ENCODE results near the gene SAV1. TPM values are rescaled to one million over a fixed set of nuclear protein-coding genes. Genes with fewer than 3 reads are reported as not detected.

The SAV1 gene
- total and polyA plus RNA-seq, 2 experiments from 2014 or later: 17.4 to 19.0 TPM

GRCh38 chr14:50607181-50607580 lies 60.9 kb downstream of the SAV1 start:
- H3K4me2 ChIP-seq: no peak overlapping the region
- H3K9me3 ChIP-seq (ENCODE audit: low read depth): no peaks in the 10 kb centered on the region
- no peaks in the 10 kb centered on the region for H3K27me3 ChIP-seq
- no peaks in the 10 kb centered on the region for H3K4me1 ChIP-seq (ENCODE audit: insufficient read depth)
- H3K9me2 ChIP-seq (replicated peaks; ENCODE audit: insufficient read depth): no peaks in the 10 kb centered on the region
- H2AFZ ChIP-seq: no peak overlapping the region
- H3K79me2 ChIP-seq: no peaks in the 10 kb centered on the region
- TF ChIP-seq EZH2phosphoT487 (IDR thresholded peaks at IDR 0.05; ENCODE audit: low read depth, severe bottlenecking, unreplicated experiment): no peak
- no peak for TF ChIP-seq EZH2 (IDR thresholded peaks at IDR 0.05; ENCODE audit: borderline replicate concordance)
- no peak for TF ChIP-seq CTCF (IDR thresholded peaks at IDR 0.05; ENCODE audit: poor library complexity)
- 90% methylated on average over 3 of the region's 3 CpGs for WGBS (ENCODE audit: low lambda C conversion rate, missing lambda C conversion rate)
- no peaks in the 10 kb centered on the region for H4K20me1 ChIP-seq (ENCODE audit: insufficient read depth, poor library complexity, severe bottlenecking)
- H3K27ac ChIP-seq: no peak overlapping the region
- H3K36me3 ChIP-seq (replicated peaks; ENCODE audit: insufficient read depth, low read depth): no peaks in the 10 kb centered on the region
- no peak for DNase-seq (ENCODE audit: low spot score)
- no peak overlapping the region for H3K4me3 ChIP-seq

GRCh38 chr14:50606468-50606867 lies 61.6 kb downstream of the SAV1 start:
- 86% methylated on average over 2 of the region's 2 CpGs for WGBS (ENCODE audit: low lambda C conversion rate, missing lambda C conversion rate)
- no peaks in the 10 kb centered on the region for H4K20me1 ChIP-seq (ENCODE audit: insufficient read depth, poor library complexity, severe bottlenecking)
- no peak for DNase-seq (ENCODE audit: low spot score)
- H3K36me3 ChIP-seq (replicated peaks; ENCODE audit: insufficient read depth, low read depth): no peaks in the 10 kb centered on the region
- no peaks in the 10 kb centered on the region for H3K79me2 ChIP-seq
- no peak overlapping the region for H3K4me2 ChIP-seq
- H3K9me3 ChIP-seq (ENCODE audit: low read depth): no peaks in the 10 kb centered on the region
- H3K27ac ChIP-seq: no peak overlapping the region
- H3K27me3 ChIP-seq: no peaks in the 10 kb centered on the region
- no peaks in the 10 kb centered on the region for H3K9me2 ChIP-seq (replicated peaks; ENCODE audit: insufficient read depth)
- no peaks in the 10 kb centered on the region for H3K4me1 ChIP-seq (ENCODE audit: insufficient read depth)
- H2AFZ ChIP-seq: no peak overlapping the region
- H3K4me3 ChIP-seq: no peak overlapping the region
- no peak for TF ChIP-seq EZH2 (IDR thresholded peaks at IDR 0.05; ENCODE audit: borderline replicate concordance)
- TF ChIP-seq CTCF (IDR thresholded peaks at IDR 0.05; ENCODE audit: poor library complexity): no peak
- TF ChIP-seq EZH2phosphoT487 (IDR thresholded peaks at IDR 0.05; ENCODE audit: low read depth, severe bottlenecking, unreplicated experiment): no peak

- no peaks in the 10 kb centered on the region for H3K9me2 ChIP-seq (replicated peaks; ENCODE audit: insufficient read depth)
- TF ChIP-seq CTCF (IDR thresholded peaks at IDR 0.05; ENCODE audit: poor library complexity): no peak
- no peak for TF ChIP-seq EZH2phosphoT487 (IDR thresholded peaks at IDR 0.05; ENCODE audit: low read depth, severe bottlenecking, unreplicated experiment)
- no peak for TF ChIP-seq EZH2 (IDR thresholded peaks at IDR 0.05; ENCODE audit: borderline replicate concordance)
- H3K4me1 ChIP-seq (ENCODE audit: insufficient read depth): no peaks in the 10 kb centered on the region
- H3K27me3 ChIP-seq: no peaks in the 10 kb centered on the region
- WGBS (ENCODE audit: low lambda C conversion rate, missing lambda C conversion rate): 0% methylated on average over 1 of the region's 1 CpG
- H3K4me3 ChIP-seq: no peak overlapping the region
- no peaks in the 10 kb centered on the region for H4K20me1 ChIP-seq (ENCODE audit: insufficient read depth, poor library complexity, severe bottlenecking)
- H3K79me2 ChIP-seq: no peaks in the 10 kb centered on the region
- no peak overlapping the region for H3K27ac ChIP-seq
- no peaks in the 10 kb centered on the region for H3K36me3 ChIP-seq (replicated peaks; ENCODE audit: insufficient read depth, low read depth)
- H2AFZ ChIP-seq: no peak overlapping the region
- no peak for DNase-seq (ENCODE audit: low spot score)
- H3K4me2 ChIP-seq: no peak overlapping the region
- H3K9me3 ChIP-seq (ENCODE audit: low read depth): no peaks in the 10 kb centered on the region
Measured at GRCh38 chr14:50605766-50606165, 62.3 kb downstream of the SAV1 start.

GRCh38 chr14:50603565-50603964 lies 64.5 kb downstream of the SAV1 start:
- no peak for DNase-seq (ENCODE audit: low spot score)
- H4K20me1 ChIP-seq (ENCODE audit: insufficient read depth, poor library complexity, severe bottlenecking): no peaks in the 10 kb centered on the region
- peaks cover 4% of the 10 kb centered on the region for H3K4me1 ChIP-seq (ENCODE audit: insufficient read depth)
- no peak overlapping the region for H3K27ac ChIP-seq
- H3K4me3 ChIP-seq: no peak overlapping the region
- H3K36me3 ChIP-seq (replicated peaks; ENCODE audit: insufficient read depth, low read depth): no peaks in the 10 kb centered on the region
- no peak for TF ChIP-seq CTCF (IDR thresholded peaks at IDR 0.05; ENCODE audit: poor library complexity)
- TF ChIP-seq EZH2 (IDR thresholded peaks at IDR 0.05; ENCODE audit: borderline replicate concordance): no peak
- TF ChIP-seq EZH2phosphoT487 (IDR thresholded peaks at IDR 0.05; ENCODE audit: low read depth, severe bottlenecking, unreplicated experiment): no peak
- no peaks in the 10 kb centered on the region for H3K9me2 ChIP-seq (replicated peaks; ENCODE audit: insufficient read depth)
- no peaks in the 10 kb centered on the region for H3K27me3 ChIP-seq
- no peaks in the 10 kb centered on the region for H3K9me3 ChIP-seq (ENCODE audit: low read depth)
- 66% methylated on average over 2 of the region's 2 CpGs for WGBS (ENCODE audit: low lambda C conversion rate, missing lambda C conversion rate)
- H3K4me2 ChIP-seq: no peak overlapping the region
- H3K79me2 ChIP-seq: no peaks in the 10 kb centered on the region
- no peak overlapping the region for H2AFZ ChIP-seq

Measured in hepatocyte (in vitro differentiated cells).